ENCODE data around the gene AGPAT3.

Gene AGPAT3

DNA sequence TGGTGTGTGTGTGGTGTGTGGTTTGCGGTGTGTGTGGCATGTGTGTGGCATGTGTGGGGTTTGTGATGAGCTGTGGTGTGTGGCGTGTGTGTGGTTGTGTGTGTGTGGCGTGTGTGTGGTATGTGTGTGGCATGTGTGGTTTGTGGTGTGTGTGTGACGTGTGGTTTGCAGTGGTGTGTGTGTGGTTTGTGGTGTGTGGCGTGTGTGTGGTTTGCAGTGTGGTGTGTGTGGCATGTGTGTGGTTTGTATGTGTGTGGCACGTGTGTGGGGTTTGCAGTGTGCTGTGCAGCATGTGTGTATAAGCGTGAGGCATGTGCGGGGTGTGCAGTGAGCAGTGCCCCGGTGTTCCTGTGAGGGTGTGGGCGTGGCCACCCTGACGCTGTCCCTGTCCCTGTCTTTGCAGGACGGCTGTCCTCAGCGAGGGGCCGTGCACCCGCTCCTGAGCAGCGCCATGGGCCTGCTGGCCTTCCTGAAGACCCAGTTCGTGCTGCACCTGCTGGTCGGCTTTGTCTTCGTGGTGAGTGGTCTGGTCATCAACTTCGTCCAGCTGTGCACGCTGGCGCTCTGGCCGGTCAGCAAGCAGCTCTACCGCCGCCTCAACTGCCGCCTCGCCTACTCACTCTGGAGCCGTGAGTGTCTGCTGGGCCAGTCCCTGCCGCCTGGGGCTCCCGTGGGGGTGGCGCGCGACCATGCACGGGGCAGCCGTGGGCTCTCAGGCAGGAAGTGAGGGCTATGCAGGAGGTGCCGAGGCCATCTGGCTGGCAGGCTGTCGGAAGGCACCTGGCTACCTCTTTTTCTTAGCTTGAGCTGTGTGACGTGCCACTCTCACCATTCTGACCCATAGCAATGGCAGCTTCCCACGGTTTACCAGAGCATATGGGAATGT lies 94.5 kb downstream of the AGPAT3 start:
- no peak for DNase-seq

DNA sequence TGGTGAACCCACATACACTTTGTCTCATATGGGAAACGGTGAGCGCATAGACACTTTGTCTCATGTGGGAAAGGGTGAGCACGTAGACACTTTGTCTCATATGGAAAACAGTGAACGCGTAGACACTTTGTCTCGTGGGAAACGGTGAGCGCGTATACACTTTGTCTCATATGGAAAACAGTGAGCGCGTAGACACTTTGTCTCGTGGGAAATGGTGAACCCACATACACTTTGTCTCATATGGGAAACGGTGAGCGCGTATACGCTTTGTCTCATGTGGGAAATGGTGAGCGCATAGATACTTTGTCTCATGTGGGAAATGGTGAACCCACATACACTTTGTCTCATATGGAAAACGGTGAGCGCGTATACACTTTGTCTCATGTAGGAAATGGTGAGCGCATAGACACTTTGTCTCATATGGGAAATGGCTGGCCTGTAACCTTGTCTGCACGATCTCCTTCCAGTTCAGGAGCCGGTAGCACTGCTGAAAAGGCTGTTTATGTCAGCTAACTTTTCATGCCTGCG lies 96.4 kb downstream of the AGPAT3 start:
- DNase-seq, result no peak

DNA sequence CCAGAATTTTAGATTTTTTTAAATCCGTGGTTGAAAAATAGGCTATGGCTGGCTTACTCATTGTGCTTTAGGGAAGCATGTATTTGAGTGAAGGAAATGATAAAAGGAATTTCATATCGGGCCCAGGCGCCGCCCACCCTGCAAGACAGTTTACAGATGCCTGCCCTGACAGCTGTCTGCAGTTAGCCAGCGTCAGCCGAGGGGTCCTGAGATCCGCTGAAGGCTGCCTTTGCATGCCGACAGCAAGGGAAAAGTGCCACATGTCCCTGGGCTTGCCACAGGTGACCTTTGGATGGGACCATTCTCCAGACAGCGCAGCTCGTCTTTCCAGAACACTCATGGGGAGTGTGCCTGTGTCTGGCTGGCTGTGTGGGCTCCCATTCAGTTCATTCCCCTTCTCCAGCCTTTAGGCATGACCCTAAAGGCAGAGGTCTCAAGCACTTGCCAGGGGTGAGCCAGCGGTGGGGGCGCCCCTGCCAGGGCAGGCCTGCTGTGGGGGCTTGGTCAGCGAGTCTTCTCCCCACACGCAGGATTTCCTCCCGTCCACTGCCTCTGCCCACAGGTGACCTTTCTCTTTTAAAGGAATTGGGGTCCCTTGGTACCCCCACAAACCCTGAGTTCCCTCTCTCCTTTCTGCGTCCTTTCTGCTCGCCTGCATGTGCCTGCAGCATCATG lies 101.0 kb downstream of the AGPAT3 start:
- no peak for DNase-seq

DNA sequence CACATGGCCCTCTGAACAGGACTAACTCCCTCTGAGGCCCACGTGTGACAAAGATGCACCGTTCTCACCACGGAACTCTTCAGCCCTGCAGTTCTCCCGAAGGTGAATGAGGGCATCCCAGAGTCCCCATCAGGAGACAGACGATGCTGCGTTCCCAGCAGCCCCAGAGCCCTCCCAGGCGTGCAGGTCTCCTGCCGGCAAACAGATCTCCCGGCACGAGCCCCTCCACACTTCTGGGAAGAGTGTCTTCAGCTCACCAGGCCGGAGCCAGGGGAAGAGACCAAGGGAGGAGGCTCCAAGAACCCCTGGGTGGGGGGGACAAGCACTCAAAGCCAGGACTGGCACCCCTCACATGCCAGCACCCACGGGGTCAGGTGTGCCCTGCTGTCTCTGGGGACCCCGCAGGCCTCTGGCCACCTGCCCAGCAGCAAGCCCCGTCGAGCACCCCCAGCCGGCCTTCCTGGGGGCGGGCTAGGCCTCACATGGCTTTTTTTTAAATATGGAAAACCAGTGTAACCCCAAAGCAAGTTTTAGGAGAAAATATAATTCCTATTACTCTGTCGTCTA lies 102.0 kb downstream of the AGPAT3 start:
- no peak for DNase-seq

DNA sequence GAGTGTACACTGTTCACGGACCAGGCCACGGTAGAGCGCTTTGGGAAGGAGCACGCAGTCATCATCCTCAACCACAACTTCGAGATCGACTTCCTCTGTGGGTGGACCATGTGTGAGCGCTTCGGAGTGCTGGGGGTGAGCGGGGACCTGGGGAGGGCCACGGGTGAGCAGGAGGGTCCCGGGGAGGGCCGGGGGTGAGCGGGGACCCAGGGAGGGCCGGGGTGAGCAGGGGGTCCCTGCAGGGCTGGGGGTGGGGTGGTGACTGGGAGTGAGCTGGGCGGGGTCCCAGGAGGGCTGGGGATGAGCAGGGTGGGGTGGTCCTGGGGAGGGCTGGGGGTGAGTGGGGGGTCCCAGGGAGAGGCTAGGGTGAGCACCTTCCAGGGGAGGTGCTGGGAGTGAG lies 103.0 kb downstream of the AGPAT3 start:
- no peak for DNase-seq

DNA sequence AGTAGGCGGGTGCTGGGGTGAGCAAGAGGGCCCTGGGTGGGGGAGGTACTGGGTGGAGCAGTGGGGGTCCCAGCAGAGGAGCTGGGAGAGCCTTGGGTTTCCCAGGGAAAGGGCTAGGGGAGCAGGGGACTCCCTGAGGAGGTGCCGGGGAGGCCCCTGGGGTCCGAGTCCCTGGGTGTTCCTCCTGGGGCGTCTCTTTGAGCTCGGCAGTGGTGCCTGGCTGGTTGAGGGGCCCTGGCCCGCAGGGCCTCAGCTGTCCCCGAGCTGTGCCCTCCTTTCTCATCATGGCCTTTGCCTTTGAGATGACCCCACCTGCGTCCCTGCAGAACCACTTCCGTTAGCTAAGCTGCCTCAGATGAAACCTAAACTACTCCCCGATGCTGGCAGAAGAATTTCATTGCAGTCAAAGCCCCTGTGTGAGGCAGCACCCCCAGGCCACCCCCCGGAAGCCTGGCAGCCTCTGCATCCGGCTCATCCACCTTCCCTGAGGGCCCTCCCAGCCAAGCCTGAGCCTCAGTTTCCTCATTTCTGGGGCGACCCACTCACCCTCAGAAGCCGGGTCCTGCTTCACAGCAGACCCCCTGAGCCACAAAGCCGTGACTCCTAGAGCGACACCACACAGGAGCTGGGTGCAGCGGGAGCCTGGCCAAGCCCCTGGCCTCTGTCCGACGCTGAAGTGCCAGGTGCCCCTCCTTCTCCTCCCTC lies 103.5 kb downstream of the AGPAT3 start:
- DNase-seq, result no peak

DNA sequence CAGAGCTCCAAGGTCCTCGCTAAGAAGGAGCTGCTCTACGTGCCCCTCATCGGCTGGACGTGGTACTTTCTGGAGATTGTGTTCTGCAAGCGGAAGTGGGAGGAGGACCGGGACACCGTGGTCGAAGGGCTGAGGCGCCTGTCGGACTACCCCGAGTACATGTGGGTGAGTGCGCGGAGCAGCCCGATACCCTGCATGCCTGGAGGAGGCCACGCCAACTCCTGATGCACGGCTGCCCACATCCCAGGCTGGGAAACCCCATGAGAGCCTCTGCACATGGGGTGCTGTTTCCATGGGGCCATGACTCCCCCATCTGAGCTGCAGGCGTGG lies 104.1 kb downstream of the AGPAT3 start:
- DNase-seq, result no peak

DNA sequence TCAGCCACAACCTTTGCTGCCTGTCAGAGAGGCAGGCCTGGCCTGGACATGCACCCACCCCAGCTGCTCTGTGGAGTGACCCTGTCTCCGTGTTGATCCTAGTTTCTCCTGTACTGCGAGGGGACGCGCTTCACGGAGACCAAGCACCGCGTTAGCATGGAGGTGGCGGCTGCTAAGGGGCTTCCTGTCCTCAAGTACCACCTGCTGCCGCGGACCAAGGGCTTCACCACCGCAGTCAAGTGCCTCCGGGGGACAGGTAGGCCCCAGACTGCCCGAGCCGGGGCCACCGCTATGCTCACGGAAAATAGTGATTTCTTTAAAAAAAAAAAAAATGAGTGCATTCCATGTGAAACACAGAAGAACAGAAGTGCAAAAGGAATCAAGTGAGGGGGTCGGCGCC lies 105.5 kb downstream of the AGPAT3 start:
- no peak for DNase-seq

DNA sequence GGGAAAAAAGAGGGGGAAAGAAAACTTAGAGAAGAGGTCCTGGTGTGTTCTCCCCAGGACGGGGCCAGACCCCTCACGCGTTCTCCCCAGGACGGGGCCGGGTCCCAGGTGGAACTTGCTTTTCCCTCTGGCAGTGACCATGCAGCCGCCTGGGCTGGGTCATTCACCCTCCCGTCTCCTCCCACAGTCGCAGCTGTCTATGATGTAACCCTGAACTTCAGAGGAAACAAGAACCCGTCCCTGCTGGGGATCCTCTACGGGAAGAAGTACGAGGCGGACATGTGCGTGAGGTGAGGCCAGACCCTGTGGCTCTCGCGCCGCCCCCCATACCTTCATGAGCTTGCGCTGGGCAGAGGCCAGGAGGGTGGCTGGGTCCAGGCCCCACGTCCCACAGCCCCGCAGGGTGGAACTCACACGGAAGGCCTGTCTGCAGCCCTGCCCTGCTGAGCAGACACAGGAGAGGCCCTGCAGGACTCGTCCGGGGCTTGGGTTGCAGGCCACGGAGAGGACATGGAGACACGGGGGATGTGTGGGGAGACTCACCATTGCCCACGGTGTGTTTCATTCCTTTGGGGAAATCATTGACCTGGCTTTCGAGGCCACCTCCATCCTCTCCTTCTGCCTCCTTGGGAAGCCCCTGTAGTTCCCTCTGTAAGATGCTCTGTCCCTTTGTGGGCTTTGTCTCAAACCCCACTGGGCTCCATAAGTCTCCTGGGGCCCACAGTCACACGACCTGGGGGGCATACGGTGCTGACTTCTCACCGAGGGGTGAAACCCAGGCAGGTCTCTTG lies 106.4 kb downstream of the AGPAT3 start:
- DNase-seq, result no peak

DNA sequence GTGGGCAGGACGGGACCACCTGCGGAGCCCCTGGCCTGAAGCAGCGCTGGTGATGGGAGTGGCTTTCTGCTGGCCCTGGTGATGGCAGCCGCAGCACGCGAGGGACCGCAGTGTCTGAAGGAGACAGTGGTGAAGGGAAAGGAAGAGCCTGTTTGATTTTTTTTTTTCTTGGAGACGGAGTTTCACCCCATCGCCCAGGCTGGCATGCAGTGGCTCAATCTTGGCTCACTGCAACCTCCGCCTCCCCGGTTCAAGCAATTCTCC lies 106.9 kb downstream of the AGPAT3 start:
- DNase-seq, result no peak

DNA sequence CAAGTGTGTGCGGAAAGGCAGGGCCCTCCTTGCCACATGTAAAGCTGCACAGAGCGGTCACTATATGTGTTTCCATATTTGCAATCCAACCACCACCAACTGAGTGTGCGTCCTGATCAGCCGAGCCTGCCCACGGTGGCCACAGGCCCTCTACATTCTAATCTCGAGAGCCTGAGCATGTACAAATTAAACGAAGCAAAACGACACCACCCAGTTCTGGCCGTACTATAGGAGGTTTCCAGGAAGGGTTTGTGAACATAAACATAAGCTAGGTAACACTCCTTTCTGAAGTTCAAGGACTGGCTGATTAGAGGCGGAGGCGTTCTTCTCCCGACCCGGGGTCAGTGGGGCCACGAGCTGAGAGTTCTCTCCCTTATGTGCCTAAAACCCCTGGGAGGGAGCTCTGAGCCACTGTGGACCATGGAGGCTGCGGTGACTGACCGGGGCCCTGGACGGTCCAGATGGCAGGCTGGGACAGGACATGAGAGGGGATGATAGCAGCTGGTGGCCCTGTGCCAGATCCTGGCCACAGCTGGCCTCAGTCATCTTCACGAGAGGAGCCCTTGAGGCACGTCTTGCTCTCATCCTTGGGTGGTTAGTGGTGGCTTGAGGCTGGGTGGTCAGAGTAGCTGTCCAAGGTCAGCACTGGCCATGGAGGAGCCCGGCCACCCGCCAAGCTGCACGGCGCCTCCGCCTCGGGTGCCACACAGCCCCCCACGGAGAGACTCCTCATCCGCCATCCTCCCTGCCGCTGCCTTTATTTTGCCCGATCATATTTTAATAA lies 108.0 kb downstream of the AGPAT3 start:
- DNase-seq, result no peak

DNA sequence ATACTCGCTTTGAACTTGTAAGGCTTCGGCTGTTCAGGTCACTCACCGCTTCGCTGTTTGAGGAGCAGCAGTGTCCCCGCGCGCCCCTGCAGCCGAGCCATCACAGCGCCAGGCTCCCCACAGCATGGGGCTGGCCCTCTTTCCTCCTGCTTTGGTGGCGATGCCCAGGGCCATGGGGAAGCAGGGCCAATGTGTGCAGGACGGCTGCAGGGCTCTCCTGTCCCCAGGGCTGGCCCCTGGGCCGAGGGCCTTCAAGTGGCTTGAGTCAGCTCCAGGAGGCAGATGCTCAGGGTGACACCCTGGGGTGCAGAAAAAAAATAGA lies 108.6 kb downstream of the AGPAT3 start:
- DNase-seq, result no peak

DNA sequence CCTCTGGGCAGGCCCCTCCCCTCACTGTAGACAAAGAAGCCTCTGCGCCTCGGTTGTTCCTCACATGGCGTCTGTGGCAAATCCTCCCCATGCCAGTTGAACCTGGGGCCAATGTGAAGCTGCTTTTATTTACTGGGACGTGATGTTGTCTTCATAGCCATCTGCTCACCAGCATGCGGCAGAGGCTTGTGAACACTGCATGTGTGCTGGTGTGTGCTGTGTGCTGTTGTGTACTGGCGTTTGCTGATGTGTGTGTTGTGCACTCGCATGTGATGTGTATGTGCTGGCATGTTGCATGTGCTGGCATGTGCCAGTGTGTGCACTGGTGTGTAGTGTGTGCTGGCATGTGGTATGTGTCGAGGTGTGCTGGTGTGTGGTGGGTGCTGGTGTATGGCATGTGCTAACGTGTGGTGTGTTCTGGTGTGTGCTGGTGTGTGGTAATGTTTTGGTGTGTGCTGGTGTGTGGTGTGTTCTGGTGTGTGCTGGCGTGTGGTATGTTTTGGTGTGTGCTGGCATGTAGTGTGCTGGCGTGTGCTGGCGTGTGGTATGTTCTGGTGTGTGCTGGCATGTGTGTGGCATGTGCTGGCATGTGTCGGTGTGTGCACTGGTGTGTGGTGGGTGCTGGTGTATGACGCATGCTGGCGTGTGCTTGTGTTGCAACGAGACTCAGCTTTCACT lies 109.9 kb downstream of the AGPAT3 start:
- DNase-seq, result no peak

DNA sequence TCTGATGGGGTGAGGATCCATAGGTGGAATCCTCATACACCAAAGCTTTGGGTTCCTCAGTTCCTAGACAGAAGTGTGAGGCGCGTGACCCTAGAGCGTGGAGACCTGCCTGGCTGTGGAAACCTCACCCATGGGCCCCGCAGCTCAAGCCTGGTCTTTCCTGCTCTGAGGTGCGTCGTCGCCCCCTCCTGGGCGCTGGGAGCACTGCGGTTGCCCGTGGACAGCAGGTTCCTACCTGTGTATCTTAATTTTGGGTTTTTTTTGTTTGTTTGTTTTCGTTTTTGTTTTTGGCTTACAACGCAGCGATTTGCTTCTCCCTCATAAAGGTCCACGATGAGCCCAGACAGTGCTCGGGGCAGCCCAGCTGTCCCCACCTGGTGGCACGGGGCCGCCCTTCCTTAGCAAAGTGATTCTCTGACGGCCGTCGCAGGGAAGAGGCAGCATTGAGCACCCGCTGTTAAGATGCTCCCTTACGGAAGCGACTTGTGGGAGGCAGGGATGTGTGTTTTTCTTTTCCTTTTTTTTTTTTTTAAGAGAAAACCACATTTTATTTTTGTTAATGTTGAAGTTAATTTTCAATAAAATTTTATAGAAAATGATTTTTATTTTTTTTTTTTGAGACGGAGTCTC lies 110.6 kb downstream of the AGPAT3 start:
- DNase-seq, result no peak

DNA sequence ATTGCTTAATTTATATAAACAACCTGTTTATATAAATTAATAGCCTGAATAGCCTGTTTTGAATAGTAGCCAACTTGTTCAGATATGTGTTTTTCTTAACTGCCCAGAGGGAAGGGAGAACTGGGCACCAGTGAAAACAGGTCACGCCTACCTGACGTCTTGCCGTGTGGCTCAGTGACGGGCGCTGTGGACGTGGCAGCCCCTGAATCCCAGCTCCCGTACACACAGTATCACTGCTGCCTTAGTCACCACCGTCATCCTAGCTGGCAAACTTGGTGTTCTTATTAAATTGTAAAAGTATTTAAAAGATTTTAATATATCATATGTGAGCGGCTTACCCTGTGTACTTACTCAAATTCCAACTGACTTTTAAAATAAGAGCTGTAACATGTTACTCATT lies 111.6 kb downstream of the AGPAT3 start:
- DNase-seq, result no peak

DNA sequence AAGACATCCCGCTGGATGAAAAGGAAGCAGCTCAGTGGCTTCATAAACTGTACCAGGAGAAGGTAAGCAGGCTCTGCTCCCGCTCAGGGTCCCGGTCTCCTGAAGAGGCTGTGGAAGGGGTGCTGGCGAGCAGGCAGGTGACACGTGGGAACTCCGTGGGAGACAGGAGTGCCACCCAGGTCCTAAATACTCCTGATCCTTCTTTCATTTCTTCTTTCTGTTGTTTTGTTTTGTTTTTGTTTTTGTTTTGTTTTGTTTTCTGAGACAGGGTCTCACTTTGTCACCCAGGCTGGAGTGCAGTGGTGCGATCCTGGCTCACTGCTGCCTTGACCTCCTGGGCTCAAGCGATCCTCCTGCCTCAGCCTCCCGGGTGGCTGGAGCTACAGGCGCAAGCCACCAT lies 113.0 kb downstream of the AGPAT3 start:
- DNase-seq, result no peak

DNA sequence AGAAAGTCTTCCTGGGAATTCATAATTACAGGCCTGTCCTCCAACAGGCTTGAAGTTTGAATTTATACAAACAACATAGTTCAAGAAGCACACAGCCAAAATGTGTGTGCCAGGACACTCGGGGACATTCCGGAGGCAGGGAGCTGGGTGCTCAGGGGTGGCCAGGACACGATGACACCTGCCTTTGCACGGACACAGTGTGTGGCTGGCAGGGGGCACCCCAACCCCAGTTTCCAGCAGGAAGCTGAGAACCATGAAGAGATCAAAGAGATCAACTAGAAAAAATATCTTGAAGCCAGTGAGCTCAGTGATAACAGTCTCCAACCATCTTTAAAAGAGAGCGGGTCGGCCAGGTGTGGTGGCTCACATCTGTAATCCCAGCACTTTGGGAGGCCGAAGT lies 114.6 kb downstream of the AGPAT3 start:
- no peak for DNase-seq

DNA sequence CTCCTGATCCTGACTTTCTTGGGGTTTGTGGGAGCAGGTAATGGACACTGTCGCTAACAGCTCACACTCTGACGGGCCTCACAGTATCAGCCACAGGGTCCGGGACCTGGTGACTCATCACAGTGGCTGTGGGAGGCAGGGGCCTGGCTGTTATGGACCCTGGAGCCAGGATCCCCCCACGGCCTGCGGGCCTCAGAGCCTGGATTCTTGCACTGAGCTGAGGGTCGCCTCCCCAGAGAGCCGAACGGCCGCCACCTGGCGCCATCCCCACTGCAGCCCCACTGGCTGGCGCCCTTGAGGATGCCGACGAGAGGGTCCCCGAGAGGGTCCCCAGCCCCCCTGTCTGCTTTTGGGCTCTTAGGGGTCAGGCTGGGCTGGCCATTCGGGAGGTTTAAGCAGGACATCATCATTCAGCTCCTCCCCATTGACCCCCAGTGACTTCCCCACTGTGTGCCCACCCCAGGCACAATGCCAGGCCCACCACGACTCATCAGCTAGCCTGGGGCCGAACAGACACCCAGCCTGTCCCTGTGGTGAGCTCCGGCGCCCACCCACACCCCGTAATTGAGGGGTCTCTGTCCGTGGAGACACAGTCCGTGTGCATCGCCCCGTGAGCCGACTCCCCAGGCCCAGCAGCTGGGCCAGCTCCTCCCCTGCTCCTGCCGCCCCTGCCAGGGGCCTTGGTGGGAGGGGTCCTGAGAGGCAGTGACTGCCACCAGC lies 116.3 kb downstream of the AGPAT3 start:
- no peak for DNase-seq

DNA sequence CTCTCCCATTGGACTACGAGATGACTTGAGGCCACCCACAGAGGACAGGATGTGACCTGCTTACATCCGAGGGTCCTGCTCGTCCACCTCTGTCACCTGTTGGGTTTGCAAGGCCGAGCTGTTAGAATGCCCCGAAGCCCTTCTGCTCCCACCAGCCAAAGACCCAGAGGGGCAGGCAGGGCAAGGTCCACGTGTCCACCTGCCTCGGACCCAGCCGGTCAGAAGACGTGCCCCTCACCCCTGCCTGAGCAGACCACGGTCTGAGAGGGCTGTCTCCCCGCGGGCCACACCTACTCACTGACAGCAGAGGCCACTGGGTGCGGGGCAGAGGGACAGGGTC lies 116.8 kb downstream of the AGPAT3 start:
- DNase-seq, result no peak

DNA sequence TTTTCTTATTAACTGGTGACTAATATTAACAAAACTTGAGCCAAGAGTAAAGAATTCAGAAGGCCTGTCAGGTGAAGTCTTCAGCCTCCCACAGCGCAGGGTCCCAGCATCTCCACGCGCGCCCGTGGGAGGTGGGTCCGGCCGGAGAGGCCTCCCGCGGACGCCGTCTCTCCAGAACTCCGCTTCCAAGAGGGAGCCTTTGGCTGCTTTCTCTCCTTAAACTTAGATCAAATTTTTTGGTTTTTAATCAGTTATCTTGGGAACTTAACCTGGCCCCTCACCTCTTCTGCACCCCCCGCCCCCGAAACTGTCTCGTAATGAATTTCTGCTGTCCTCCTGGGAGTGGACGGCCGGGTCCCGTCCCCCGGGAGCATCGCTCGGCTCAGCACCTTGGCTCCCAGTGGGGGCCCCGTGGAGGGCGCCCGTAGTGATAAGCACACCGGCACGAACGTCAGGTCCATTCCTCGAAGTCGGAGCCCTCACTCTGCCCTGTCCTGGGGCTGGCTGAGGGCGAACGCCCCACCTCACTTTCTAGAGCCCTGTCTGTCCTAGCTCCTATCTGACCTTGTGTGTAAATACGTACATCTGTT lies 117.6 kb downstream of the AGPAT3 start:
- DNase-seq, result no peak

Data from NCI-H526 treated with DMSO at 0.1 percent for 48 hours (cell line).